Measurements from ENCODE around the gene NIN.

GRCh38 chr14:50758945-50759344 is 72.0 kb downstream of the NIN start:
- TF ChIP-seq POLR2A (IDR thresholded peaks at IDR 0.05; ENCODE audit: low read length) (no peak), GATA1 (IDR thresholded peaks at IDR 0.05; ENCODE audit: low read depth, low read length) (no peak)

Measured in erythroblast (primary cell).